Right lobe of liver (tissue), 4 donors: ENCODE measurements around the gene RUVBL2.

Source experiments
- CTCF ChIP-seq, 4 donors: fragments of 200-600 bp in 3 of 4; fragments of 450-650 bp in 1 of 4; IDR thresholded peaks; one replicate each; pipeline versions ENCODE4 v1.5.1 to v1.8.0; 2016 to 2022; ENCODE audit warnings: antibody characterized with exemption in 4 of 4, mild to moderate bottlenecking in 2 of 4
- POLR2A ChIP-seq: fragments of 450-650 bp; IDR thresholded peaks from one replicate; pipeline ENCODE4 v1.6.1; 2017; ENCODE audit warnings: antibody characterized with exemption, mild to moderate bottlenecking
- donor health status: DM: no; HTN: no; CAD: no.
- donor health status: DM: no; HTN: no; CAD: no.
- donor health status: DM: no; HTN: yes; CAD: no.

- TF ChIP-seq POLR2A: no peak
- TF ChIP-seq CTCF (IDR thresholded peaks at IDR 0.05): no peak
Observed at GRCh38 chr19:48977061-48977460, 16.6 kb upstream of the RUVBL2 start.
